Measurements from ENCODE around the gene ZNF71.

Gene ZNF71

GRCh38 chr19:56594783-56595547 lies at the start of gene ZNF71:
ZNF71 (plus strand) TSS chr19:56595302; CDS start chr19:56601559, 6,257 bp downstream.
- peak; percentile 76 to 90 for DNase-seq

DNA sequence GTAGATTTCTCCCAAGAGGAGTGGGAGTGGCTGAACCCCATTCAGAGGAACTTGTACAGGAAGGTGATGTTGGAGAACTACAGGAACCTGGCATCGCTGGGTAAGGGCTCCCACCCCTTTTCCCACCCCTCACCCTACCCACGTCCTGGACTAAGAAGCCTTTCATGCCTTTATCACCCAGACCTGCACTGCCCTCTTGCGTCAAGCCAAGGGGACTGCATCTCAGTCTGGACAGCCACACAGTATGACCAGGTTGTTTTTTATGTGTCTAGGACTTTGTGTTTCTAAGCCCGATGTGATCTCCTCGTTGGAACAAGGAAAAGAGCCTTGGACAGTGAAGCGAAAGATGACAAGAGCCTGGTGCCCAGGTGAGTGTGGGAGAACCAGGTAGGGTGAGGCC lies 47.6 kb upstream of the ZNF71 start:
- no peak for DNase-seq

GRCh38 chr19:56554272-56554869 lies 40.7 kb upstream of the ZNF71 start:
- no peak for DNase-seq

DNA sequence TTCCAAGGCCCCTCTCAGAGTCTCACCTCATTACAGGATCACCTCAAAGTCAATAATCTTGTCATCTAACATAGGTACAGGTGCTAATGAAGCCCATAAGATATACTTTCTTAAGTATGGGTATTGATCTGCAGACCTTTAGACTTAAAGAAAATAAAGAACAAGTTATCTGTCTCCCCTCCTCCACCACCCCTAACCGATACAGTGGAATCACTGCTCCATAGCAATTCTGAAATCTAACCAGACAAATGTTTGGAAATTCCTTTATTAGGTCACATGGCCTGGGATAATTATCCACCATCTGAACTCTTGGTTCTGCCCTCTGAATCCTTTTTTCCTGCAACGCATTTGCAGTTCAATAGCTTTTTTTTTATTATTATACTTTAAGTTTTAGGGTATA lies 32.3 kb upstream of the ZNF71 start:
- DNase-seq = no peak

GRCh38 chr19:56566904-56567273 lies 28.2 kb upstream of the ZNF71 start:
- DNase-seq = peak; percentile 9 to 48

GRCh38 chr19:56567274-56568120 lies 27.6 kb upstream of the ZNF71 start, which contains the start of gene ZNF470:
ZNF470 (plus strand) TSS chr19:56567468; CDS start chr19:56570312, 2,844 bp downstream.
- DNase-seq = peak; percentile 87 to 93

DNA sequence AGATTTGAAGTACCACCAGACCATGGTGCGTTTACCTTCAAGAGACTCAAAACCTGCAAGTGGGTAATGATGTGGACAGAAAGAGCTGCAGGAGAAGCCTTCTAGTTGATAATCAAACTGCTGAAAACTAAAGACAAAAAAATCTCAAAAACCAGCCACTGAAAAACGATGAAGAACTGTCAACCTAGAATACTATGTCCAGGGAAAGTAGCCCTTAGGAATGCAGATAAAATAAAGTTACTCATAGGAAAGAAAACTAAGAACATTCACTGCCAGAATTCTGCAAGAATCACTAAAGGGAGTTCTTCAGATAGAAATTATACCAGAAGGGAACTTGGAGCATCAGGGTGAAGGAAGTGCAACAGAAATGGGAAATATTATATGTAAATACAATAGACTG lies 22.5 kb upstream of the ZNF71 start:
- DNase-seq = no peak

DNA sequence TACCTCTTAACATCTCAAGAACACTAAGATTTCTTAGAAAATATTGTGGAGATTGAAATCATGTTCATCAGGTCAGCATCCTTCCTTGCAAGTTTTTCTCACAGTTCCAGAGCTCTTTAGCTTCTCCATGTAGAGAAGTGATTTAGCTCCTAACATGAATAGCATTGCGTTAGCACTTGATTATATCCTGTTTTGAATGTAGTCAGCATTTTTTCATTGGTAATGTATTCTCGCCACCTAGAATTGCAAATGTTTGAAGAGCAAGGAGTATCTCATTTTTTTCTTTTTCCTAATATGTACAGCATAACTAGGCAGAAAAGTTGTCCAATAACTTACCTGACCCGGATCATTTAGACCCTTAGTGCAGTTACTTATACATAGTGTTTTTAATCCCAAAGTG lies 21.2 kb upstream of the ZNF71 start:
- DNase-seq = no peak

DNA sequence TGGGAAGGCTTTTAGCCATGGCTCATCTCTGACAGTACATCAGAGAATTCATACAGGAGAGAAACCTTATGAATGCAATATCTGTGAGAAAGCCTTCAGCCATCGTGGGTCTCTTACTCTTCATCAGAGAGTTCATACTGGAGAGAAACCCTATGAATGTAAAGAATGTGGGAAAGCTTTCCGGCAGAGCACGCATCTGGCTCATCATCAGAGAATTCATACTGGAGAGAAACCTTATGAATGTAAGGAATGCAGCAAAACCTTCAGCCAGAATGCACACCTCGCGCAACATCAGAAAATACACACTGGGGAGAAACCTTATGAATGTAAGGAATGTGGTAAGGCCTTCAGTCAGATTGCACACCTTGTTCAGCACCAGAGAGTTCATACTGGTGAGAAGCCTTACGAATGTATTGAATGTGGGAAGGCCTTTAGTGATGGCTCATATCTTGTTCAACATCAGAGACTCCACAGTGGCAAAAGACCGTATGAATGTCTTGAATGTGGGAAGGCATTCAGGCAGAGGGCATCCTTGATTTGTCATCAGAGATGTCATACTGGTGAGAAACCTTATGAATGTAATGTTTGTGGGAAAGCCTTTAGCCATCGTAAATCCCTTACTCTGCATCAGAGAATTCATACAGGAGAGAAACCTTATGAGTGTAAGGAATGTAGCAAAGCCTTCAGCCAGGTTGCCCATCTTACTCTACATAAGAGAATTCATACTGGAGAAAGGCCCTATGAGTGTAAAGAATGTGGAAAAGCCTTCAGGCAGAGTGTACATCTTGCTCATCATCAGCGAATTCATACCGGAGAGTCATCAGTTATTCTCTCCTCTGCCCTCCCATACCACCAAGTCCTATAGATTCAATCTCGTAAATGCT lies 17.1 kb upstream of the ZNF71 start:
- DNase-seq = no peak

GRCh38 chr19:56594446-56594782 lies 688 bp upstream of the ZNF71 start:
- no peak for DNase-seq

DNA sequence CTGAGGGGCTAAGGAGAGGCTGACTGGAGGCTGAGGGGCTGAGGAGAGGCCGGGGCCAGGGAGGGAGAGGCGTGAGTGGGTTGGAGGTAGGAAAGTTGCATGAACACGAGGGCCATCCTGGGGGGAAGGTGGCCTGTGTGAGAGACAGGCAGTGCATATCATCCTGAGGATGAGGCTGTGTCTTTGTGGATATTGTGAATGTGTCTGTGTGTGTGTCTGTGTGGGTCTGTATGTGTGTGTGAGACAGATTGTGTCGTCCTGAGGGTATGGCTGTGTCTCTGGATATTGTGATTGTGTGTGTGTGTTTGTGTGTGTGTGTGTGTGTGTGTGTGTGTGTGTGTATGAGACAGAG lies 422 bp downstream of the ZNF71 start:
- no peak for DNase-seq

GRCh38 chr19:56596676-56597075 lies 1.6 kb downstream of the ZNF71 start:
- DNase-seq = no peak

DNA sequence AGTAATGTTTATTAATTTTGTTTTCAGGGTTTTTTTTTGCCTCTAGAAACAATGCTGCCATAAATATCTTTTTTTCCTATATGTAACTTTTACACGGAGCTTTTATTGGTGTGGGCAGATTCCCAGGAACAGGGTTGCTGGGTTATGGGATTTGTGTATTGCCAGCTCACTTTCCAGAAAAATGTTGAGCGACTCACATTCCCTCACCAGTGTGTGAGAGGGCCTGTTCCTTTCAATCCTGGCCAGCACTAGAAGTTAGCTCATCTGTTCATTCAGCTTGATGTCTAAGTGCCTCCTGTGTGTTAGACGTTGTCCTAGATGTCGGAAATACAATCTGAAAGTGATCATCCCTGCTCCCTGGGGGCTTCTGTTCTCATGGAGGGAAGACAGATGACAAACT lies 2.6 kb downstream of the ZNF71 start:
- no peak for DNase-seq

DNA sequence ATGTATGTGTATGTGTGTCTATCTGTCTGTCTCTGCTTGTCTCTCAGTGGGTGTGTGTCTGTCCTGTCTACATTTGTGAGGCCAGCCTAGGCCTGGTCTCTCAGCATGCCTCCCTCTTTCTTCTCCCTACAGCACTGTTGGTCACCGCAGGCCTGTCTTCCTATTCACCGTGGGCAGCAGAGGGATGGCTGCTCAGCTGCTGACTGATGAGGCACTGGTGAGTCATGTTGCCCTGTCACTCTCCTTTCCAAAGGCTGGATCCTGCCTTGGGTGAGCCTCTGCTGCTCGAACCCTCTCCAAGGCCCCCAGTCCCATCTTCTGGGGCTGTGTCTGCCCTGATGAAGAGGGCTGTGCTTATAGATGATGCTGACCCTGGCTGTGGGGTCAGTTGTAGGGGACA lies 6.3 kb downstream of the ZNF71 start:
- DNase-seq = no peak

DNA sequence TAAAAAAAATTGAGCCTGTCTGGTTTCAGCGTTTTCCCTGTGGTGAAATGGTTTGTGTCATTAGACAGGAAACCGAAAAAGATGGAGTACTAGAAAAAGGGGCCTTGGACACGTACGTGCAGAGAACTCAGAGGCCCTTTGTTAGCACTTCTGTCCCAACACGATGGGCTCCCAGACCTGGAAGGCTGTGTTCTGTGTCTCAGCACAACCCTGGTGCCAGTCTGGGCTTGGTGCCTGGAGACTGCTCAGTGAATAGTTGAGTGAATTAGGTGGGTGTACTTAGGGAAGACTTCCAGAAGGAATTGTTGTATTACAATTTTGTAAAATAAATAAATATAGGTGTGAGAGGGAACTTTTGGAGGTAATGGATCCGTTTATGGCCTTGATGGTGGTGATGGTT lies 8.7 kb downstream of the ZNF71 start:
- DNase-seq = no peak

DNA sequence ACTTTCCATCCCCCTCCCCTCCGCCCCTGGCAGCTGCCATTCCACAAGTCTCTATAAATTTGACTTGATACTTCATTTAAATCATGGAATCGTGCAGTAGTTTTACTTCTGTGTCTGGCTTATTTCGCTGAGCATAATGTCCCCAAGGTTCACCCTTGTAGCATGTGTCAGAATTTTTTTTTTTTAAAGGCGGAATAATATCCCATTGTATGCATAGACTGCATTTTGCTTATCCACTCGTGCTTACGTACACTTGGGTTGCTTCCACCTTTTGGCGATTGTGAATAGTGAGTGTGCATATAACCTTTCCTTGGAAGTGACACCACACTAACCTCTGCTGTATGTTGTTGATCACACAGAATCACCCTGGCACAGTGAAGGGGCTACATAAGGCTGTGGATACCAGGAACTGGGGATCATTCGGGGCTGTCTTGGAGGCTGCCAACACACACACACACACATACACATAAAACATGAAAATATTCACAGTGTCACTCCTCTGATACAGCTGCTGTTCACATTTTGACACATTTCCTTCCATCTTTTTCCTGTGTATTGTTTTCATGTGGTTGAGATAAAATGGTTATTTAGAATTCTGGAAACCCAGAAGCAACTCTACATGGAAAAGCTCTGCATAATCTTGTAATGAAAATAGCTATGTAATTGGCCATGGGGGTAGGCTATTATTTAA lies 13.3 kb downstream of the ZNF71 start:
- DNase-seq = no peak

GRCh38 chr19:56611288-56611687 lies 16.2 kb downstream of the ZNF71 start:
- DNase-seq = no peak

- no peak for DNase-seq
These were observed 17.6 kb downstream of the ZNF71 start for GRCh38 chr19:56612737-56613136.

DNA sequence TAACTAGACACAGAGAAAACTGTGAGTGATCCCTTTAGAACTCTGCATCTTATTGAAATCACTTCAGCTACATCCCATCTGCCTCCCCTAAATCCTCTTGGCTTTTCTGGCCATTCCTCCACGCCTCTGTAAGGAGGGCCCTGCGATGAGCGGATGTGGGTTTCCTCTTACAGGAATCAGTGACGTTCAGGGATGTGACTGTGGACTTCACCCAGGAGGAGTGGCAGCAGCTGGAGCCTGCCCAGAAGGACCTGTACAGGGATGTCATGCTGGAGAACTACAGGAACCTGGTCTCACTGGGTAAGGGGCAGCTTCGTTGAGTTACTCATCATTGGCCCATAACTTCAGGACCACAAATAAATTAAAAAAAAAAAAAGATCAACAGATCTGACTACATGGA lies 18.5 kb downstream of the ZNF71 start:
- DNase-seq = no peak

DNA sequence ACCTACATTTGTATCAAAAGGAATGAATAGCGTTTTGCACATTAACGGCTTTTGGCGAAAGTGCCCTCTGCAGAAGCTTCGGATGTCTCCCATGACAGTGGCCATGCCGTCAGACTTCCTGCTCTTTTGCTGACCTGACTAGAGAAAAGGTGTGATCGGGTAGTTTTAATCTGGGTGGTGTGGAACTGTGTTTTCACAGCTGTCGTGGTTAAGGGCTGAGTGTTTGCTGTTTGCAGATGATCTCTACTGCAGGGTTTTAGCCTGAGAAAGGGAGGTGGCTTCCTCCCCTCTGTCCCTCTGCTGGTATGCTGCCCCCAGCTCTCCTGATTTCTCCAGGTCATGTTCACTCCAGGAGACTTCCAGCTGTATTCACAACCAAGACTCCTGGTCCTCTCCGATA lies 22.4 kb downstream of the ZNF71 start:
- no peak for DNase-seq

GRCh38 chr19:56619121-56619520 lies 24.0 kb downstream of the ZNF71 start:
- DNase-seq = no peak

DNA sequence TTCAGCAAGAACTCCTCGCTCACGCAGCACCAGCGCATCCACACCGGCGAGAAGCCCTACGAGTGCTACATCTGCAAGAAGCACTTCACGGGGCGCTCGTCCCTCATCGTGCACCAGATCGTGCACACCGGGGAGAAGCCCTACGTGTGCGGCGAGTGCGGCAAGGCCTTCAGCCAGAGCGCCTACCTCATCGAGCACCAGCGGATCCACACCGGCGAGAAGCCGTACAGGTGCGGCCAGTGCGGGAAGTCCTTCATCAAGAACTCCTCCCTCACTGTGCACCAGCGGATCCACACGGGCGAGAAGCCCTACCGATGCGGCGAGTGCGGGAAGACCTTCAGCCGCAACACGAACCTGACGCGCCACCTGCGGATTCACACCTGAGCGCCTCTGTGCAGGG lies 27.3 kb downstream of the ZNF71 start:
- no peak for DNase-seq

Data from inflammatory macrophage treated with lipopolysaccharide for 1 hour (primary cell).